HCT116 (cell line): ENCODE results near the gene ZNF423.

Experiments used
- CTCF ChIP-seq, 3 experiments: fragments of 200-600 bp in 1 of 3; sonication (generic) in 1 of 3; IDR thresholded peaks in 2 of 3; conservative IDR thresholded peaks in 1 of 3; 2 replicates each; pipeline ENCODE4 v1.5.1; 2012 to 2017; ENCODE audit warnings: low read depth in 2 of 3, low read length in 2 of 3, antibody characterized with exemption in 1 of 3, borderline replicate concordance in 1 of 3, control low read depth in 1 of 3, mild to moderate bottlenecking in 1 of 3, mixed read lengths in 1 of 3, mixed run types in 1 of 3, moderate library complexity in 1 of 3; ENCODE audit not compliant: insufficient read depth in 1 of 3
- TCF7L2 ChIP-seq: IDR thresholded peaks from 2 replicates; pipeline ENCODE4 v1.7.0; 2011; ENCODE audit warnings: borderline replicate concordance, inconsistent platforms; ENCODE audit not compliant: insufficient read depth, insufficient read length; ENCODE audit errors: extremely low read depth

- TF ChIP-seq CTCF (IDR thresholded peaks at IDR 0.05 in 2 of 3, conservative IDR thresholded peaks at IDR 0.05 in 1 of 3; ENCODE audit: borderline replicate concordance in 1 of 3, insufficient read depth in 1 of 3, low read depth in 2 of 3, low read length in 2 of 3) (no peak), TCF7L2 (no peak)
These were observed 26.0 kb upstream of the ZNF423 start for GRCh38 chr16:49881890-49882289.
